ENCODE results near the gene TRAIP.

The TRAIP gene

GRCh38 chr3:49867400-49867799 lies 11.0 kb upstream of the TRAIP start:
- no peak overlapping the region for H3K27ac ChIP-seq
- no peak for TF ChIP-seq CTCF (IDR thresholded peaks at IDR 0.05)
- no peak overlapping the region for H3K4me3 ChIP-seq
- no peak for DNase-seq (ENCODE audit: low spot score)

GRCh38 chr3:49865198-49865784 lies 8.9 kb upstream of the TRAIP start:
- no peak for TF ChIP-seq CTCF (IDR thresholded peaks at IDR 0.05)
- Histone ChIP-seq H3K27ac (no peak overlapping the region), H3K4me3 (no peak overlapping the region)
- no peak for DNase-seq (ENCODE audit: low spot score)

- TF ChIP-seq CTCF (IDR thresholded peaks at IDR 0.05): no peak
- no peak for DNase-seq (ENCODE audit: low spot score)
- Histone ChIP-seq H3K4me3 (no peak overlapping the region), H3K27ac (no peak overlapping the region)
Observed at GRCh38 chr3:49864505-49864904, 8.1 kb upstream of the TRAIP start.

- no peak overlapping the region for H3K4me3 ChIP-seq
- no peak for TF ChIP-seq CTCF (IDR thresholded peaks at IDR 0.05)
- H3K27ac ChIP-seq: no peak overlapping the region
- DNase-seq (ENCODE audit: low spot score): no peak
Observed at GRCh38 chr3:49859576-49860305, 3.4 kb upstream of the TRAIP start.

- no peak overlapping the region for H3K27ac ChIP-seq
- TF ChIP-seq CTCF (IDR thresholded peaks at IDR 0.05): no peak
- peak overlapping the region; percentile 70 for H3K4me3 ChIP-seq
Observed at GRCh38 chr3:49855662-49856061, 702 bp downstream of the TRAIP start.

GRCh38 chr3:49845694-49846093 lies 10.7 kb downstream of the TRAIP start:
- TF ChIP-seq CTCF (IDR thresholded peaks at IDR 0.05): no peak
- H3K4me3 ChIP-seq: no peak overlapping the region
- H3K27ac ChIP-seq: no peak overlapping the region
- no peak for DNase-seq (ENCODE audit: low spot score)

More at GRCh38 chr3:49855662-49856061, 702 bp downstream of the TRAIP start:
- DNase-seq (ENCODE audit: low spot score): no peak
